AG10803 (cell line): ENCODE measurements around the gene RPH3AL.
A peak's percentile ranks its signal among the peaks of the same experiment; 100 is the strongest.

Experiments used
- DNase-seq: peaks from one replicate; pipeline ENCODE4 v3.0.0; 2010; ENCODE audit warnings: low read depth
- H3K4me3 ChIP-seq: 2 replicates; pipeline ENCODE4 v1.5.1; 2011; ENCODE audit warnings: mild to moderate bottlenecking, low read length, control low read depth
- CTCF ChIP-seq: conservative IDR thresholded peaks from 2 replicates; pipeline ENCODE4 v1.5.1; 2011; ENCODE audit warnings: mild to moderate bottlenecking, low read length, control low read depth, inconsistent platforms

Gene RPH3AL

GRCh38 chr17:306536-307294 is 45.9 kb downstream of the RPH3AL start:
- H3K4me3 ChIP-seq, result no peak overlapping the region
- DNase-seq, result no peak
- TF ChIP-seq CTCF, result no peak

- H3K4me3 ChIP-seq, result no peak overlapping the region
- no peak for TF ChIP-seq CTCF
- DNase-seq, result no peak
These were observed 46.5 kb downstream of the RPH3AL start for GRCh38 chr17:306116-306515.

DNA sequence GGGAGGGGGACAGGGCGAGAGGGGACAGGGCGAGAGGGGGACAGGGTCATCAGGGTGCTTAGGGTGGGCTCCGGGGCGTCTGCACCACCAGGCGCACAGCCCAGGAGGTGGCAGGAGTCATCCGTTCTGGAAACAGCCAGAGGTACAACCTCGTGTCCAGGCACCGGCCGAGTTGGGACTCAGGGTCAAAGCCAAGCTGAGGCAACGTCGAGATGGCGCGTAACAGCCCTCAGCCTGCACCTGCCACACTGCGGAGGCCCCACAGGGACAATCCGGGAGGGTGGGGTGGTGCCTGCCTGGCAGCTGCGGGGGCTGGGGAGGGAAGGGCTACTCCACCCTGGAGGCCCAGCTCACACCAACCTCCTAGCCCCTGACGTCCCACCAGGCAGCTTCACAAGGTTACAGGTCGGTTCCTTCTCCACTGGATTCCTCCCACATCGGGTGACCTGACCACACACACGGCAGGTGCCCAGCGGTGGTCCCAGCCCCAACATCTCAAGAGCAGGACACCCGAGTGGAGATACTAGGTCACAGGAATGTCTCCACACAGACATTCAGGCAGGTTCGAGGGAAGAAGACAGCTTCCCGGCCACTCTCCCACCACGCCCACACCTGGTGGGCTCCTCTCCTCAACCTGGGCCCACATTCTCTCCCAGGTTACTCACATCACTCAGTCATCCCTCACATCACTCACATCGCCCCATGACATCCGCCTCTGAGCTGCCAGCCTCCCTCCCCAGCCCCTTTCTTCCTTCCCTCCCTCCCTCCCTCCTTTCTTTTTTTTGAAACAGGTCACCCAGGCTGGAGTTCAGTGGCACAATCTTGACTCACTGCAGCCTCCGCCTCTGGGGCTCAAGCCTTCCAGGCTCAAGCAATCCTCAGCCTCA is 47.3 kb downstream of the RPH3AL start:
- no peak for DNase-seq
- no peak for TF ChIP-seq CTCF
- no peak overlapping the region for H3K4me3 ChIP-seq

- no peak for DNase-seq
- TF ChIP-seq CTCF, result no peak
- no peak overlapping the region for H3K4me3 ChIP-seq
These were observed 48.1 kb downstream of the RPH3AL start for GRCh38 chr17:304461-304860.

DNA sequence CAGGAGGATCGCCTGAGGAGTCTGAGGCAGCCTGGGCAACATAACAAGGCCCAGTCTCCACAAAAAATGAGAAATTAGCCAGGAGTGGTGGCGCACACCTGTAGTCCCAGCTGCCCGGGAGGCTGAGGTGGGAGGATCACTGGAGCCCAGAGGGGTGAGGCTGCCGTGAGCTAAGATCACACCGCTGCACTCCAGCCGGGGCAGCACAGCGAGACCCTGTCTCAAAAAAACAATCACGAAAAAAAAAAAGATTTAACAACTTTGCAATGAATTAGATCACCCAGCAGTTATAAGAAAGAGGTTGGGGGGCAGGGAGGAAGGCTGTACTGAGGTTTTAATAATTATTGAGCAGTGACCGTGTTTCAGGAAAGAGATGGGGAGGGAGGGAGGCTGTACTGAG is 49.4 kb downstream of the RPH3AL start:
- no peak for TF ChIP-seq CTCF
- no peak for DNase-seq
- no peak overlapping the region for H3K4me3 ChIP-seq

DNA sequence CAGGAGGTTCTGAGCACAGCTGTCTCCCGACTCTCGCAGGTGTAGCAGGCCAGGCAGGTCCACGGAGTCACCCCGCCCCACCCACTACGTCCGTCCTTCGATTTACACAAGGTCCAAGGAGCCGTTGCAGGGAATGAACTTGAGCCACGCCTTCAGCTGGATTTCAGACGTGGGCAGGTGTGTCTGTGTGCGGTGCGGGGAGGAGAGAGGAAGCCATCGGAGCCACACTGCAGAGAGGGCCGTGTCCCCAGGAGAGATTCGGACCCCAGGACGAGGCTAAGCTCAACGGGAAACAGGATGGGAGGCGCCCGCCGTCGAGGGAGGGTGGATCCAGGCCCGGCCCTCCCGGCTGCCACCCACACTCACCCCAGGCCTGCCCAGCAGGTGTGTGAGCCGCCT is 50.3 kb downstream of the RPH3AL start:
- TF ChIP-seq CTCF, result no peak
- no peak overlapping the region for H3K4me3 ChIP-seq
- DNase-seq, result no peak

GRCh38 chr17:301681-302299 is 50.8 kb downstream of the RPH3AL start:
- no peak for TF ChIP-seq CTCF
- DNase-seq, result peak; percentile 28
- no peak overlapping the region for H3K4me3 ChIP-seq
